HL-60 (cell line): ENCODE results near the gene NT5E.

Source experiments
- CTCF ChIP-seq: IDR thresholded peaks from one replicate; pipeline ENCODE4 v1.5.1; 2011; ENCODE audit warnings: low read length, control low read depth, inconsistent platforms; ENCODE audit not compliant: insufficient read depth
- GABPA ChIP-seq: IDR thresholded peaks from 2 replicates; pipeline ENCODE4 v1.6.1; 2012; ENCODE audit warnings: low read depth
- POLR2AphosphoS5 ChIP-seq: IDR thresholded peaks from 2 replicates; pipeline ENCODE4 v1.6.1; 2012; ENCODE audit warnings: low read depth
- REST ChIP-seq: IDR thresholded peaks from 2 replicates; pipeline ENCODE4 v1.6.1; 2012; ENCODE audit warnings: low read depth; ENCODE audit not compliant: insufficient replicate concordance
- SPI1 ChIP-seq: IDR thresholded peaks from 2 replicates; pipeline ENCODE4 v1.6.1; 2012; ENCODE audit warnings: low read depth, mild to moderate bottlenecking, borderline replicate concordance

GRCh38 chr6:85490516-85491248, 40.8 kb downstream of the NT5E start:
- TF ChIP-seq GABPA: no peak
- TF ChIP-seq POLR2AphosphoS5: no peak
- TF ChIP-seq CTCF: no peak
- TF ChIP-seq REST: no peak
- no peak for TF ChIP-seq SPI1
